A549 treated with DMSO at 1 μM for 4 hours (cell line): ENCODE results near the gene TPM4. TPM values are rescaled to one million over a fixed set of nuclear protein-coding genes. Genes with fewer than 3 reads are reported as not detected.

Experiments
- total RNA-seq: library from RNA; stranded (reverse); fragments of 200-300 nt; extraction: Qiagen RNA extraction; gene quantifications from 5 replicates; pipeline ENCODE4 v1.2.3, GENCODE V29; 2022; ENCODE audit warnings: low read depth

TPM4 gene
- 357 to 457 TPM (median 429 TPM) in 5 replicates for total RNA-seq

DNA sequence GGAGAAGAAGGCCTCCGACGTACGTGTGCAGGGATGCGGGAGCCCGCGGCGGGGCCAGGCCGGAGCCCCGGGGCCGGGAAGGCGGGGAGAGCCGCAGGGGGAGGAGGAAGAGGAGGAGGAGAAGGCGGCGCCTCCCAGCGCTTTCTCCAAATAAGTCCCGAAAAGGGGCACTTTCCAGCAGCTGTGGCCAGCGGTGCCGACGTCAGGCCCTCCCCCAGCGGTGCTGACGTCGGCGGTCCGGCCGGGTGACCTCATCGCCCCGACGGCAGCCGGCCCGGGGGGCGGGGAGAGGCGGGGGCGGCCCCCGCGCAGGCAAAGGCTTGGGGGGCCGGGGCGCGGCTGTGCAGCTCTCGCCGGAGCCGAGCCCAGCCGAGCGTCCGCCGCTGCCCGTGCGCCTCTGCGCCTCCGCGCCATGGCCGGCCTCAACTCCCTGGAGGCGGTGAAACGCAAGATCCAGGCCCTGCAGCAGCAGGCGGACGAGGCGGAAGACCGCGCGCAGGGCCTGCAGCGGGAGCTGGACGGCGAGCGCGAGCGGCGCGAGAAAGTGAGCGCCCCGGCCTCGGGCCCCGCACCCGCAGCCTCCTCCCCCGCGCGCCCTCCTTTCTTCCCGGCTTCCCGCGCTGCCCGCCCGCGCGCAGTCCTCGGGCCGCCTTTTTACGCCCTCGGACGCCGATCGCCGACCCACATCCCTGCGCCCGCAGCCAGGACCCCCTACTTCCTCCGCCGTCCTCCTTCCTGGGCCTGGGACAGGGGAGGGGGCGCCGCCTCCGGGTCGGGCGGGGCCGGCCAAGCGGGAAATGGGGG is at the start of gene TPM4:
TPM4 (plus strand) TSS at position 342 of the 804 bp plus-strand sequence; CDS start at position 413, 71 bp downstream.

DNA sequence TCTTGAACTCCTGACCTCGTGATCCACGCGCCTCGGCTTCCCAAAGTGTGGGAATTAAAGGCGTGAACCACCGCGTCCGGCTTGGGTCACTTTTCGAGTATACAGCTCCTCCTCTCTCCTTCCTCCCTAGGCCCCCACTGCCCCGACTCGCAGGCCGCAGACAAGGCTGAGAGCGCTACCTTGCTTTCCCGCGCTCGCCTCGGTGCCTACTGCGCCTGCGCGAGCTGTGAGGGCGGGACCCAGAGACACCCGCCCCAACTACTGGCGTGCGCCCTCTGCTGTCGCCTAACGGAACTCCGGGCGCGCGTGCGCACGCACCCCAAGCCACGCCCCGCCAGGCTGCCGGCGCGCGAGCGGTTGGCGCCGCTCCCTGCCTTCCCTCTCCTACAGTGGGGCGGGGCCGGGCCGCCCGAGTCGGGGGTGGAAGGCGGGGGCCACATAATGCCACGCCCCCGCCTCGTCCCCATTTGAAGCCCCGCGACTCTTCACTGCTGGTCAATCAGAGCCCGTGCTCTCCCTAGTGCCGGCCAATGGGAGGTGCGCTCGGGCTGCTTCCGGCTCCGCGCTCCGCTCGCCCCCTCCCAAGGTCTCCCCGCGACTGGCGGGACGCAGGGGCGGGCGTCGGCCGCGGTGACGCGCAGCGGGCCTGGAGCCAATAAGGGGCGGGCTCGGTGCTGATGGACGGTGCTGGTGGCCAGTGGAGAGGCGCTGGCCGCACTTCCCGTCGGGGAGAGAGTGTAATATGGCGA is 35.0 kb downstream of the TPM4 start, which contains the start of gene RAB8A:
RAB8A (plus strand) TSS at position 730 of the 749 bp plus-strand sequence; CDS start at position 743, 13 bp downstream.

DNA sequence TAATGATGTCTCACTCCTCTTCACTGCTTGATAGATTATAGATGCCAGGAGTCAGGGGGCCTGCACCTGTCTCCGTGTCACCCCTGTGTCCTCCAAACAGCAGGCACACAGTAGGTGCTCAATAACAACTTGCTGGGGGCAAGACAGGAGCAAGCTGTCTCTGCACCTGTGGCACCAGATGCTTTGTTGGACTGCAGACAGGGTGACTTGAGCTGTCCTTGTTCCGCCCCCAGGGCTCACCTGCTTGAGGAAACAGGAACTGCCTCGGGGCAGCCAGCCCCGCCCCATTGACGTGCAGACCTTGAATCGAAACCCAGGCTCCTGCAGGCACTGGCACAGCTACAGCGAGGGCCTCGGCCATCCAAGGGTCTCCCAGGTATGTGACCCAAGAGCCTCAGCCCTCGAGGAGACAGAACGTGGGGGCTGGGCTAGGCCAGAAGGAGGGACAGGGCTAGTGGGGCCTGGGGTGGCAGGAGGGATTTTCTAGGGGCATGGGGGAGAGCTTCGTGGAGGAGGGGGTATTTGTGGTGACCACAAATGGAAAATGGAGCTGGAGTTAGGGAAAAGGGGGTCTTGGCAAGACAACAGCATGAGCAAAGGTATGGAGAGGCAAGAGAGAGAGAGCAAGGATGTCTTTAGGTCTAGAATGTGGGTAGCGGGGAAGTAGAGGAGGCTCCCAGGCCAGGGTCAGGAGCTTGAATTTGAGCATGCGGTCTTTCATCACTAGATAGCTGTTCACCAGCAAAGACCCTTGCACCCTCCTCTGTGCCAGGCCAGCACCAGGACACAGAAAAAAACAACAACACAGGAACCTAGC is 67.3 kb downstream of the TPM4 start, which contains the start of gene HSH2D:
HSH2D (plus strand) TSS at position 287 of the 817 bp plus-strand sequence. CDS start 5,066 bp downstream, outside the sequence.

Other genes starting within 250 kb of the TPM4 start
- 0.07 to 0.20 TPM (median 0.11 TPM) in 4 of 5 replicates, not detected in the other for gene CYP4F2, start 178.4 kb upstream of the TPM4 start, total RNA-seq
- gene CYP4F11, start 142.0 kb upstream of the TPM4 start, total RNA-seq = 6.6 to 8.8 TPM (median 7.0 TPM) in 5 replicates
- not detected in 5 replicates for gene OR10H4, start 127.5 kb upstream of the TPM4 start, total RNA-seq
- 41.0 to 61.3 TPM (median 44.4 TPM) in 5 replicates for gene RAB8A, start 35.4 kb downstream of the TPM4 start, total RNA-seq
- gene HSH2D, start 67.2 kb downstream of the TPM4 start, total RNA-seq = 0.05 to 0.15 TPM in 2 of 5 replicates, not detected in the others
- not detected in 5 replicates for gene CIB3, start 97.0 kb downstream of the TPM4 start, total RNA-seq
- gene FAM32A, start 108.9 kb downstream of the TPM4 start, total RNA-seq = 88.2 to 96.3 TPM (median 92.0 TPM) in 5 replicates
- gene AP1M1, start 121.4 kb downstream of the TPM4 start, total RNA-seq = 56.4 to 66.0 TPM (median 62.6 TPM) in 5 replicates
- 8.2 to 22.6 TPM (median 19.5 TPM) in 5 replicates for gene KLF2, start 248.3 kb downstream of the TPM4 start, total RNA-seq